Fibroblast of villous mesenchyme (primary cell): ENCODE measurements around the gene CAPN2. TPM values are rescaled to one million over a fixed set of nuclear protein-coding genes. Genes with fewer than 3 reads are reported as not detected.
A peak's percentile ranks its signal among the peaks of the same experiment; 100 is the strongest.

Experiments
- DNase-seq: peaks from one replicate; pipeline ENCODE4 v3.0.0-alpha.2; 2010; ENCODE audit warnings: low read depth
- H3K4me3 ChIP-seq: 2 replicates; pipeline ENCODE4 v1.5.1; 2011; ENCODE audit warnings: low read depth, mild to moderate bottlenecking, low read length
- total RNA-seq: library from RNA; depleted of rRNA; stranded (reverse); fragments of >200 nt; gene quantifications from 2 replicates; pipeline ENCODE4 v1.2.3, GENCODE V29; 2012
- TF ChIP-seq, protein P1 (sequence below): IDR thresholded peaks from 2 replicates; pipeline ENCODE4 v1.5.1; 2012; ENCODE audit warnings: low read depth, mild to moderate bottlenecking, low read length; ENCODE audit not compliant: insufficient read depth

Gene CAPN2
- total RNA-seq, 1 donor, result 512 TPM

DNA sequence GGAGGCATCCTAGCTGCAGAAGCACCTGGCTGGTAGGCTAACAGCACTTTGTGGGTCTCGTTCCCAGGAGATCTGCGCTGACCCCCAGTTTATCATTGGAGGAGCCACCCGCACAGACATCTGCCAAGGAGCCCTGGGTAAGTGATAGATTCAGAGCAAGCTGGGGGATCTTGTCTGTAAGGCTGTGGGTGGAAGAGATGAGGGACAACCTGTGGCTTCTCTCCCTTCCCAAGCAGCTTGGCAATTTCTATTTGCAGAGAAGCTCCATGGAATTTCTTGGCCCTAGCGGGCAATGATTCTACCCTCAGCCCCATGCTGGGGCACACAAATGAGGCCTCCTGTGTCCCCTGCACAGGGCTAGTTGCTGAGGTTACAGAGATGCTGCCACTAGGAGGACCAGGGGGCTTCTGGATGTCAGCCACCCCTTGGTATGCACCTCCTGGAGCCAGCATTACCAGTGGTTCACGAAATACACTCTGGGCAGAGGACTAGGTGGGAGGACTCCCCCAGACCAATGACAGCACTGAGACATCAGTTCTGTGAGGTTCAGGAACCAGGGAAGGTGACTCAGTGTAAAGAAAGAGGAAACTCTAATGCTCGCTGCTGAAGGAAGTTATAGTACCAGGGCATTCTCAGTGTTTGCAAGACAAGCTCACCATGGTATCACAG is 5.5 kb downstream of the CAPN2 start:
- TF ChIP-seq, protein P1, sequence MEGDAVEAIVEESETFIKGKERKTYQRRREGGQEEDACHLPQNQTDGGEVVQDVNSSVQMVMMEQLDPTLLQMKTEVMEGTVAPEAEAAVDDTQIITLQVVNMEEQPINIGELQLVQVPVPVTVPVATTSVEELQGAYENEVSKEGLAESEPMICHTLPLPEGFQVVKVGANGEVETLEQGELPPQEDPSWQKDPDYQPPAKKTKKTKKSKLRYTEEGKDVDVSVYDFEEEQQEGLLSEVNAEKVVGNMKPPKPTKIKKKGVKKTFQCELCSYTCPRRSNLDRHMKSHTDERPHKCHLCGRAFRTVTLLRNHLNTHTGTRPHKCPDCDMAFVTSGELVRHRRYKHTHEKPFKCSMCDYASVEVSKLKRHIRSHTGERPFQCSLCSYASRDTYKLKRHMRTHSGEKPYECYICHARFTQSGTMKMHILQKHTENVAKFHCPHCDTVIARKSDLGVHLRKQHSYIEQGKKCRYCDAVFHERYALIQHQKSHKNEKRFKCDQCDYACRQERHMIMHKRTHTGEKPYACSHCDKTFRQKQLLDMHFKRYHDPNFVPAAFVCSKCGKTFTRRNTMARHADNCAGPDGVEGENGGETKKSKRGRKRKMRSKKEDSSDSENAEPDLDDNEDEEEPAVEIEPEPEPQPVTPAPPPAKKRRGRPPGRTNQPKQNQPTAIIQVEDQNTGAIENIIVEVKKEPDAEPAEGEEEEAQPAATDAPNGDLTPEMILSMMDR, result no peak
- no peak overlapping the region for H3K4me3 ChIP-seq
- DNase-seq, result no peak

DNA sequence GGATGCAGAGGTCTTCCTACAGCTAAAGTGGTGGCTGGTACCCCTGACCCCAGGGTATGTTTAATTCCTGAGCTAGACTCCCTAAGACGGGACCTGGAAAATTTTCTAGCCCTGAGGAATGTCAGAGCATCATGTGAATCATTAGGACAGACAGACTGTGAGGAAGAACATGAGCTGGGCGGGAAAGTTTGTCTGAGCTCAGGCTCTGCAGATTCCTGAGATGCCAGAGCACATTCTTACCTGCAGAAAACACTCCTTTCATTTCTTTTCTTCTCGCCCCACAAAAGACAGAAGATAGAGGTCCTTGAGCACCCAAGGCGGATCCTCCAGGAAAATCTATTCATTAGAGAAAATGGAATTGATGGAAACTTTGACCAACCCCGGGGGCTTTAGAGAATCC is 6.5 kb downstream of the CAPN2 start:
- TF ChIP-seq, protein P1, result no peak
- no peak overlapping the region for H3K4me3 ChIP-seq
- no peak for DNase-seq

DNA sequence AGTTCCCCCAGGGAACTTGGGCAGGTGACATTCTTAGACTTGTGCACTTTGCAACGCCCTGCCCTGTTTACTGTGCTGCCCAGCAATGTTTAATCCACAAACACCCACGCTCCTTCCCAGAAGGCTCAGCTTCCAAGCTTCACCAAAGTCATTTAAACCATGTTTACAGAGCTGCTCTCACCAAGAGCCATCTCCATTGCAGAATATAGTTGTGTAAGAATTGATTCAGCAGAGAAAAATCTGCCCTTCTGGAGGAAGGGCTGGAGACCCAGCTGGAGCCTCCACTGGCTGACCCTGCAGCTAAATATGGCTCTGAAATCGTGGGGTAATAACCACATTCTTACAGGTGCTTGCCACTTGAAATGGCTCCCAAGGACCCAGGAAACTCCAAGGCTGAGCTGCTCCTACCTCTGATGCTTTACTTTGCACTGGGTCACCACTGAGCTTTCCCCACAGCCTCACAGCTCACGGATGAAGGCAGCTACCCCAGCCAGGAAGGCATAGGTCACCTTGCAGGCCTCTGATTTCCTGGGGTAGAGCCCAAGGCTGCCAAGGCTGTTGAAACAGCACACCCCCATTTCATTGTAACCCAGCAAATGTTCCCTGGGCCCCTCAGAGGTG is 8.7 kb downstream of the CAPN2 start:
- H3K4me3 ChIP-seq, result no peak overlapping the region
- TF ChIP-seq, protein P1, result no peak
- peak; percentile 94 for DNase-seq

DNA sequence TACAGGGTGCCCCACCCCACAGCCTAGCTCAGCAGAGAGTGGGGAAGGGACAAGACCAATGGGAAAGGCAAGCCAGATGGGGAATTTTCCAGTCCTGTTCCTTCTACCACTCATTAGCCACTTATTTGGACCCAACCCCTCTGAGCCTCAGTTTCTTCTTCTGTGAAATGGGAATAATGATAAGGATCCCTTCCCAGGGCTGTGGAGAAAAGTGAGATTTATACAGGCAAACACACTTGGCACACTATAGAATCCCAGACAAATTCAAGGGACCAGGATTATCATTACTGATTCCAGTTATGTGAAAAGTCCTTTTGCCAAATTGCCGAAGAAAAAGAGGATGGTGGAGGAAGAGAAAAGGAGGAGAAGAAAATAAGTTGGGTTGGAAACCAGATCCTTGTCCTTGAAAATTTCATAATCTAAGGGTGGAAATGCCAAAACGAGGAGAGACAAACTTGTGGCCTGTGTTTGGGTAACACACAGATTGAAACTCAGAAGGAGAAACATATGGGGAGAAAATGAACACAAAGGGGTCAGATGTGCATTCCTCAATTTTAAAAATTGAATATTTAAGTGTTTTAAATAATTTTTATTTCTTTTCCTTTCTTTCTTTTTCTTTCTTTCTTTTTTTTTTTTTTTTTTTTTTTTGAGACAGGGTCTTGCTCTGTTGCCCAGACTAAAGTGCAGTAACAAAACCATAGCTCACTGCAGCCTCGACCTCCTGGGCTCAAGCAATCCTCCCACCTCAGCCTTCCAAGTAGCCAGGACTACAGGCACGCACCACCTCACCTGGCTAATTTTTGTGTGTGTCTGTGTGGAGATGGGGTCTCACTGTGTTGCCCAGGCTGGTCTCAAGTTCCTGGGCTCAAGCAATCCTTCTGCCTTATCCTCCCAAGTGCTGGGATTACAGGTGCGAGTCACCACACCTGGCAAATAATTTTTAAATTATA is 9.6 kb downstream of the CAPN2 start:
- TF ChIP-seq, protein P1, result no peak
- H3K4me3 ChIP-seq, result no peak overlapping the region
- DNase-seq, result no peak

DNA sequence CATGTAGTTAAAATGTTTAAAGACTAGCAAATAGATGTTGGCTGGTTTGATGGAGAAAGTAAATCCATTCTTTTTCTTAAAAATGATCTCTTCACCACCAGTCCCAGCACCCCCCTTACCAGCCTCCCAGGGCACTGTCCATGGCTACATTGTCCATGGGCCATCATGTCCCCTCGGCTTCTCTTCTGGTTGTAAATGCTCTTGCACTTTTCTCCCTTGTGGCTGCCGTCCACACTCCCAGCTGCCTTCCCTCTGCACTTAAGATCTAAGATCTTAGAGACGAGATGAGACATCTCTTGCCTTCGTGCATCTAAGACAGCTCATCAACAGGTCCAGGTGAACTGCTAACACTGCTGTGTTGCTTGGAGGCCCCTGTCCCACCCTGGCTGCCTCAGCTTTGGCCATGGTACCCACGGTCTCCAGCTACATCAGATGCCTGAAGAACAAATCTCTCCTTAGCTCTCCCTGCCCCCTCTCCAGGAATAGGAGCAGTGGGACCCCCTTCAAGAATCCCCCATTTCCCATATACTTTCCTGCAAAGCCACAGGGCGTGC is 11.1 kb downstream of the CAPN2 start:
- H3K4me3 ChIP-seq, result no peak overlapping the region
- no peak for DNase-seq
- TF ChIP-seq, protein P1, result no peak

DNA sequence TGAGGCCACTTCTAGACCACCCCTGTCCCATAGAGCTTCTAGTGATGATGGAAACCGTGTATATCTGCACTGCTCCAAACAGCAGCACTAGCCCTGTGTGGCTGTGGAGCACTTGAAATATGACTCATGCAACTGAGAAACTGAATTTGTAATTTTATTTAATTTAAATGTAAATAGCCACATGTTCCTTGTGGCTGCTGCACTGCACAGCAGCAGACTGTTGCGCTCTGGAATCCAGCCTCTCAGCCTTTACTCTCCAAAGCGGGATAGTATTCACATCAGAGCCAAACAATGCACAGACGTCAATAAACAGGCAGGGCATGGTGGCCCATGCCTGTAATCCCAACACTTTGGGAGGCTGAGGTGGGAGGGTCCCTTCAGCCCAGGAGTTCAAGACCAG is 12.0 kb downstream of the CAPN2 start:
- TF ChIP-seq, protein P1, result no peak
- no peak overlapping the region for H3K4me3 ChIP-seq
- DNase-seq, result no peak
